OCI-LY7 (cell line): Measurements from ENCODE around the gene CCT7. TPM values are rescaled to one million over a fixed set of nuclear protein-coding genes. Genes with fewer than 3 reads are reported as not detected.

ENCODE experiments used
- BruUV-seq: library from RNA; stranded (reverse); fragments of 400-500 nt; replicated peaks from 2 replicates; lab custom pipeline; 2021; lab: Mats Ljungman, UMichigan
- CTCF ChIA-PET: fragments of 300-600 bp; sonication (Branson Sonifier 250); formaldehyde crosslinking; loops from one replicate; lab custom pipeline; 2022; ENCODE audit warnings: antibody characterized with exemption; ENCODE audit not compliant: unreplicated experiment; lab: Charles Lee
- POLR2A ChIA-PET: fragments of 300-600 bp; sonication (Branson Sonifier 250); formaldehyde crosslinking; loops from one replicate; lab custom pipeline; 2022; ENCODE audit warnings: antibody characterized with exemption; lab: Charles Lee
- DNase-seq: peaks from one replicate; pipeline ENCODE4 v3.0.0-alpha.2; 2015; ENCODE audit warnings: low spot score
- H2AFZ ChIP-seq: fragments of 200-600 bp; sonication (generic), shearing (Covaris generic); 2 replicates; pipeline ENCODE4 v1.6.1; 2014; ENCODE audit warnings: mild to moderate bottlenecking, antibody characterized with exemption, low read length, moderate library complexity
- H3K27ac ChIP-seq: fragments of 200-600 bp; sonication (generic); 2 replicates; pipeline ENCODE4 v1.5.1; 2014; ENCODE audit warnings: mixed run types, low read depth, mild to moderate bottlenecking, moderate library complexity, low read length, inconsistent platforms; ENCODE audit not compliant: poor library complexity, severe bottlenecking
- H3K36me3 ChIP-seq: fragments of 200-600 bp; sonication (generic); 2 replicates; pipeline ENCODE4 v1.6.1; 2014; ENCODE audit warnings: mild to moderate bottlenecking, antibody characterized with exemption, low read length, moderate library complexity, mixed read lengths; ENCODE audit not compliant: insufficient read depth
- H3K4me1 ChIP-seq: fragments of 200-600 bp; sonication (generic); 2 replicates; pipeline ENCODE4 v1.5.1; 2014; ENCODE audit warnings: mild to moderate bottlenecking, low read length; ENCODE audit not compliant: insufficient read depth, poor library complexity, severe bottlenecking
- H3K4me2 ChIP-seq: fragments of 200-600 bp; sonication (generic); 2 replicates; pipeline ENCODE4 v1.6.1; 2014; ENCODE audit warnings: mild to moderate bottlenecking, low read length
- H3K4me3 ChIP-seq: fragments of 200-600 bp; sonication (generic); 2 replicates; pipeline ENCODE4 v1.5.1; 2014; ENCODE audit warnings: mild to moderate bottlenecking, low read depth, low read length; ENCODE audit not compliant: poor library complexity, severe bottlenecking
- H3K79me2 ChIP-seq: fragments of 200-600 bp; sonication (generic); 2 replicates; pipeline ENCODE4 v1.6.1; 2016; ENCODE audit warnings: low read depth, mild to moderate bottlenecking, low read length, moderate library complexity, mixed read lengths; ENCODE audit not compliant: insufficient read depth
- H3K9me2 ChIP-seq: fragments of 200-600 bp; sonication (generic); 2 replicates; pipeline ENCODE4 v1.6.1; 2016; ENCODE audit warnings: mild to moderate bottlenecking, low read length, mixed read lengths; ENCODE audit not compliant: insufficient read depth
- H3K9me3 ChIP-seq: fragments of 200-600 bp; sonication (generic); 2 replicates; pipeline ENCODE4 v1.6.1; 2014; ENCODE audit warnings: mild to moderate bottlenecking, mixed run types, low read length, mixed read lengths
- H4K20me1 ChIP-seq: fragments of 200-600 bp; sonication (generic); 2 replicates; pipeline ENCODE4 v1.6.1; 2014; ENCODE audit warnings: mild to moderate bottlenecking, antibody characterized with exemption, low read length, moderate library complexity, mixed read lengths; ENCODE audit not compliant: insufficient read depth
- CTCF ChIP-seq: fragments of 200-600 bp; sonication (generic); conservative IDR thresholded peaks from 2 replicates; pipeline ENCODE4 v1.5.1; 2014; ENCODE audit warnings: mild to moderate bottlenecking, antibody characterized with exemption, low read length, moderate library complexity, mixed read lengths
- EZH2phosphoT487 ChIP-seq: fragments of 200-600 bp; sonication (generic); IDR thresholded peaks from 2 replicates; pipeline ENCODE4 v1.6.1; 2018; ENCODE audit warnings: low read depth, borderline replicate concordance, mild to moderate bottlenecking, mixed run types, antibody characterized with exemption, low read length, moderate library complexity, mixed read lengths
- intact Hi-C: fragments of 100-400 bp; cut with micrococcal nuclease; formaldehyde crosslinking; loops from one replicate; pipeline ENCODE4 v1.10.0; 2022; ENCODE audit not compliant: unreplicated experiment
- total RNA-seq, 2 experiments: library from RNA; depleted of rRNA in 1 of 2; stranded (reverse); fragments of >200 nt in 1 of 2; shearing (Covaris generic) in 1 of 2; gene quantifications; 2 replicates each; pipeline ENCODE4 v1.2.3, GENCODE V29; 2014 to 2022

CCT7 gene
- total RNA-seq, 2 experiments from 2014 or later, result 334 to 347 TPM

DNA sequence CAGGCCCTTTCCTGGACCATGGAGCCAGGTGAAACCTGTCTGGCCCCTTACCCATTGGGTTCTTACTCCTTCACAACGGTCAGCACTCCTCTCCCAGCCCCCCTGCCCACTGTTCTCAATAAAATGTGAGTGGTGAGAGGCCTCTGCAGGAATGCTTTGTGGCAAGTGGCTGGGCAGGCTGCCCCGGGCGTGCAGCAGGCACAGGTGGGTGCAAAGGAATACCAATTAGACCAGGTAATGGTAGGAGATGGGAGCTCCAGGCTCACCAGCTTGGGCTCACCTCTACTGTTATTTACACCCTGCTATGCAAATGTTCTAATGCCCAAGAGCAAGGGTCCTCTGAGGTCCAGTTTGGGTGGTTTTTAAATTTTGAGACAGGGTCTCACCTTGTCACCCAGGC, 7.0 kb upstream of the CCT7 start:
- Histone ChIP-seq H3K4me3 (no peak overlapping the region), H2AFZ (no peak overlapping the region), H3K79me2 (no peaks in the 10 kb centered on the region), H3K27ac (no peak overlapping the region), H3K4me2 (no peak overlapping the region), H3K4me1 (no peaks in the 10 kb centered on the region), H3K9me2 (no peaks in the 10 kb centered on the region), H3K9me3 (no peaks in the 10 kb centered on the region), H3K36me3 (peaks cover 78% of the 10 kb centered on the region), H4K20me1 (no peaks in the 10 kb centered on the region)
- TF ChIP-seq CTCF (no peak), EZH2phosphoT487 (no peak)
- no TSS peak for BruUV-seq
- DNase-seq, result no peak
- CTCF ChIA-PET, result no interaction called here
- POLR2A ChIA-PET, result no interaction called here
- intact Hi-C loops, result no loop called here

GRCh38 chr2:73228631-73229030, 5.5 kb upstream of the CCT7 start:
- Histone ChIP-seq H3K36me3 (peaks cover 62% of the 10 kb centered on the region), H3K4me3 (no peak overlapping the region), H4K20me1 (no peaks in the 10 kb centered on the region), H3K79me2 (no peaks in the 10 kb centered on the region), H3K27ac (no peak overlapping the region), H3K4me1 (peaks cover 3% of the 10 kb centered on the region), H2AFZ (no peak overlapping the region), H3K4me2 (no peak overlapping the region), H3K9me2 (no peaks in the 10 kb centered on the region), H3K9me3 (no peaks in the 10 kb centered on the region)
- ChIA-PET POLR2A (interaction anchor here (0.8 kb wide), 1 partner anchor 13 kb away, joined by 3 read pairs; no protein-coding TSS in a partner anchor), CTCF (no interaction called here)
- TF ChIP-seq CTCF (no peak), EZH2phosphoT487 (no peak)
- intact Hi-C loops, result no loop called here
- BruUV-seq, result no TSS peak
- DNase-seq, result no peak

GRCh38 chr2:73232403-73233153, 1.5 kb upstream of the CCT7 start:
- Histone ChIP-seq H3K27ac (peak overlapping the region; percentile 43), H3K9me3 (no peaks in the 10 kb centered on the region), H3K4me2 (peak overlapping the region; percentile 97), H2AFZ (peak overlapping the region; percentile 68; the same call in 1 of the 2 replicates), H3K79me2 (peaks cover 35% of the 10 kb centered on the region), H3K36me3 (peaks cover 52% of the 10 kb centered on the region), H3K9me2 (no peaks in the 10 kb centered on the region), H3K4me3 (peak overlapping the region; percentile 93), H3K4me1 (peaks cover 26% of the 10 kb centered on the region), H4K20me1 (peaks cover 23% of the 10 kb centered on the region)
- CTCF ChIA-PET, result interaction anchor here (1.5 kb wide), 2 partner anchors 19 to 20 kb away, joined by 3 to 5 read pairs; no protein-coding TSS in a partner anchor
- POLR2A ChIA-PET, result interaction anchor here (0.5 to 2.8 kb wide), 12 partner anchors 8 to 967 kb away, joined by 3 to 10 read pairs (median 4); partner anchors contain the start of genes ALMS1 and FBXO41
- intact Hi-C loops, result no loop called here
- TF ChIP-seq EZH2phosphoT487, result no peak
- peak; percentile 58 for TF ChIP-seq CTCF
- BruUV-seq, result TSS peak; percentile 61
- peak; percentile 53 for DNase-seq
